NCI-H2081 (cell line): ENCODE measurements around the gene UBAC1.

Source experiments
- DNase-seq, 2 experiments: peaks; one replicate each; lab custom pipeline; 2025; lab: John Stamatoyannopoulos, UW

UBAC1 gene

DNA sequence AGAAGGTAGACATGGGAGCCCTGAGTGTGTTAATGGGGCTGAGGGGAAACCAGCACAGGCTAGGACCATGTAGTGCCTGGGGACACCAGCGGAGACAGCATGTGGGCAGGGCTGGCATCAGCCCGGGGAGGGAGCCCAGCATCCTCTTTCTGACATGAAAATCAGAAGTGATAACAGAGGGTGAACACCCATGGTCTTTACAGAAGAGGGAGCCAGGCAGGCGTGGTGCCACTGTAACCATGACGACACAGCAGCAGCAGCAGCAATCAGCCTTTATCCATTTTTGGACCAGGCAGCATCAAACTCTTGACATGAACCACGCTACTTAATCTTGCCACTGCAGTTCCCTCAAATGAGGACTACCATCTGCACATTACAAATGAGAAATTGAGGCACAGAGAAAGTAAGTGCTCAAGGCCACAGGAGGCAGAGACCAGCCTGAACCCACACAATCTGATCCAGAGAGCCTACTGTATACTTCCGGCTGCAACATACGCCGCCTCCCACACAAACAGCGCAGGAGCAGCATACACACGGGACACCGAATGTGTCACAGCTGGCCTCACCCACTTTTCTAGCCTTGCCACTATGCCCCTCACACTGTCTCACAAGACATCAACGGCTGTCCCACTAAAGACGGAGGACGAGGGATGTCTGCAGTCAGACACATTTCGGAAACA, 77.6 kb downstream of the UBAC1 start:
- DNase-seq: no peak
